NCI-H82 treated with DMSO at 0.1 percent for 48 hours (cell line): Measurements from ENCODE around the gene MYOM1.
"Not testable (repeated sequence)": the region's sequence is repeated elsewhere in the genome, so short reads cannot be mapped to it uniquely, and the experiment has no call there.

Experiments used
- DNase-seq: peaks from one replicate; lab custom pipeline; 2025; ENCODE audit not compliant: unreplicated experiment; lab: John Stamatoyannopoulos, UW

The MYOM1 gene

DNA sequence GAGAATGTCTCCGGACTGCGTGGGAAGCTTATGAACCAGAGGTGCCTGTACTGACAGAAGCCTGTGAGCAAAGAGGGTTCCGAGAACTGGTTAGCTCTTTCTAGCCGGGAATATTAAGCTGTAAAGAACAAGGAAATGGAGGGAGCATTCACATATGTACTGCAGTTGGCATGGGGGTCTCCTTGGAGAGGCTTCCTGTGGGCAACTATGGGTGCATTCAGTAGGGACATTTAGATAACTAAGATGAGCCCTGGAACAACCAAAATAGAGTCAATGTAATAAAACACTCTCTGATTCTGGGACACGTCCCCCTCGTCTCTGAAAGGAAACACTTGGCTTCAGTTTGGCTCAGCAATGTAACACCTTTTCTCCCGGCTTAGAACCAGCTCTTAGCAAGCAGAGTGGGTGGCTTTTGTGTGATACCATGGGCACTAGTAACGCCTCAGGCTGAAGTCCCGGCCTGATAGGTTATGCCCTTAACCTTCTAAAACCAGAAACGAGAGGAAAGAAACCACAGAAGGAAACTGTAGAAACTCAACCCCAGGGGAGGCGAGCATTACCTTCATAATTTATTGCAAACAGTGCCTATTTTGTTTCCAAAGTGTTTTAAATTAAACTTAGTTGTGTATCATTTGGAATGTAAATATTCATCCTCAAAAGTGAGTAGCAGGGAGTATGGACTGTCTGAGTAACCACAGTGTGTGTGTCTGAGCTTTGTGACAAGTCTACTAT lies 158.0 kb downstream of the MYOM1 start:
- DNase-seq = no peak

DNA sequence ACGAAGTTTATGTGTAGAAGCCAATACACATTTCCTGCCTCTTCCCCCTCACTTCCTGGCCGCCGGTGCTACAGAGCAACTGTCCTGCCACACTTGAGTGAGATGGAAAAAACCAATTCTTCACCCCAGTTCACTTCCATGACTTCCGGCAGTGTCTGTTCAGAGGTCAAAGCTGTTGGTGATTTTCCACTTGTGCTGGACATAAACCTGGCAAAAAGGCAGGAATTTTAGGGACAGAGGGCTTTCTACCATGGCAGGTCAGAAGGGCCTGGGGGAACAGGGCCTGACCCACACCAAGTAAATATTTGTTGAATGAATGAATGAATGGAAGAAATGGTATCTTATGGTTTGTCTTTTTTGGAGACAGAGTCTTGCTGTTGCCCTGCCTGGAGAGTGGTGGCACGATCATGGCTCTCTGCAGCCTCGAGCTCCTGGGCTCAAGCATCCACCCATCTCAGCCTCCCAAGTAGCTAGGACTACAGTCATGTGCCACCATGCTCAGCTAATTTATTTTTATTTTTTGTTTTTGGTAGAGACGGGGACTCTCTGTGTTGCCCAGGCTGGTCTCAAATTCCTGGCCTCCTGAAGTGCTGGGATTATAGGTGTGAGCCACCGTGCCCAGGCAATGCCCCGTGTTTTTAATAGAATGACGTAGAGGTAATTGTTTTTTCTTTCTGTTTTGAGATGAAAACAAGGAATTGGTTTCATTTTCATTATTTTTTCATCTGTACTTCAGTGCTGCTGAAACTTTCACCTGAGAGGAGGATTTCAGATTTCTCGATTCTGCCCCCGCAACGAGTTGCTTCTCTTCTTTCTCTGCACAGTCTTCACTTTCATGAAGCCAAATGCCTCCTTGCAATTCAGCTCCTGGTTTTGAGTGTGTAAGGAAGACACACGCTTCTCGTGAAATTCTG lies 158.8 kb downstream of the MYOM1 start:
- no peak for DNase-seq

DNA sequence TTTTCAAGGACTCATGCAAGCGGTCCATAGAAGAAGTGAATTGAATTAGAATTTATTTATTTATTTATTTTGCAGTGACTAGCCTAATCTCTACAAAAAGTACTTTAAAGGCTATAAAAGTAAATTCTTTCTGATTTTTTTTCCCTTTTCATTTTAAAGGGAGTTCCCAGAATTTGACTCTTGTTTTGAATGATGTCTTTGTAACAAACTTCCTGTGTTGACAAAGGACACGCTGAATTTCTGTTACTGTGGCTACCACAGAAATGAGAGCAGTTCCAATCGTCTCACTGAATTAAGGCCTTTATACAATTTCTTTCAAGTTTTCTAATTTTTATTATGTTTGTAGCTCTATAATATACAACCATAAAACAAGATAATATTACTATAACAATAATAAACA lies 160.5 kb downstream of the MYOM1 start:
- DNase-seq = no peak

DNA sequence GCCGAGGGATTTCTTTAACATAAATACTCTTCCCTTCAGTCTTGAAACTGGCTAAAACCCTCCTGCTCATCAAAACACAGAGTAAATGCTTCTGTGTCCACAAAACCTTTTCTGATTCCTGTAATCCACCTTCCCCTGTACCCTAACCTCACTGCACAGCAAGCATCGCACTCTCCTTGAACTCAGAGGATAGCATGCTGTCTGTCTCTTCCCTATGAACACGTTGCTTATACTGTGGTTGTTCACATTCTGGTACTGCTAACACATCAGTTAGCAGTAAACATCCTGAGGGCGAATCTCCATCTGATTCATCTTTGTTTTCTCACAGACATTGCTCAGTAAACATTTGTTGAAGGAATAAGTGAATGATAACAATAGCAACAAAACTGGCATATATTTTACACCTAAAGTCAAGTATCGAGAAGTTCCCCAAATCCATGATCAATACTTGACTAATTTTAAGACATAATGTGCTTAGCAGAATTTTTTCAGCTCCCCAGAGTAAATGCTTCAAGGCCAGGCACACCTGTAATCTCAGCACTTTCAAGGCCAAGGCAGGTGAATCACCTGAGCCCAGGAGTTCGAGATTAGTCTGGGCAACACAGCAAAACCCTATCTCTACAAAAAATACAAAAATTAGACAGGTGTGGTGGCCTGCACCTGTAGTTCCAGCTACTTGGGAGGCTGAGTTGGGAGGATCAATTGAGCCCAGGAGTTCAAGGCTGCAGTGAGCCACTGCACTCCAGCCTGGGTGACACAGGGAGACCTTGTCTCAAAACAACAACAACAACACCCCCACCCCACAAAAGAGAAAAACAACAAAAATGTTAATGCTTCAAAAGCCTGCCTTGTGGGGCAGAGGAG lies 161.2 kb downstream of the MYOM1 start:
- DNase-seq = no peak

DNA sequence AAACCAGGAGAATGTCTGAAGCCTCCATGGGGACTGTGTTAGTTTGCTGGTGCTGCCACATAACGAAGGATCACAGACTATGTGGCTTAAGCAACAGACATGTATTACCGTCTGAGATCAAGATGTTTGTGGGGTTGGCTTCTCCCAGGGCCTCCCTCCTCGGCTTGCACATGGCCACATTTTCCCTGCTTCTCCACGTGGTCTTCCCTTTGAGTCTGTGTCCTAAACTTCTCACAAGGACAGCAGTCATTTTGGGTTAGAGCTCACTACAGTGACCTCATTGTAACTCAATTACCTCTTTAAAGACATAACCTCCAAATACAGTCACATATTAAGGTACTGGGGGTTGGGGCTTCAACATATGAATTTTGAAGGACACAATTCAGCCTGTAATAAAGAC lies 162.2 kb downstream of the MYOM1 start:
- DNase-seq = no peak

DNA sequence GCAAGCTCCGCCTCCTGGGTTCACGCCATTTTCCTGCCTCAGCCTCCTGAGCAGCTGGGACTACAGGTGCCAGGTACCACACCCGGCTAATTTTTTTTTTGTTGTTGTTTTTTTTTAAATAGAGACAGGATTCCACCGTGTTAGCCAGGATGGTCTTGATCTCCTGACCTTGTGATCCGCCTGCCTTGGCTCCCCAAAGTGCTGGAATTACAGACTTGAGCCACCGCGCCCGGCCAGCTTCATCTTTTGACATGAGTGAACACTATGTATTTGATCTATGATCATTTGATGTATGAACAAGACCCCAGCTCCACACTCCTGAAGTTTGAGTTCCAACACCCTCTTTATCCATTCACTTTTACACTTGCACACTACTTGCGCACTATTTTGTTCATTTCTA lies 163.5 kb downstream of the MYOM1 start:
- no peak for DNase-seq

DNA sequence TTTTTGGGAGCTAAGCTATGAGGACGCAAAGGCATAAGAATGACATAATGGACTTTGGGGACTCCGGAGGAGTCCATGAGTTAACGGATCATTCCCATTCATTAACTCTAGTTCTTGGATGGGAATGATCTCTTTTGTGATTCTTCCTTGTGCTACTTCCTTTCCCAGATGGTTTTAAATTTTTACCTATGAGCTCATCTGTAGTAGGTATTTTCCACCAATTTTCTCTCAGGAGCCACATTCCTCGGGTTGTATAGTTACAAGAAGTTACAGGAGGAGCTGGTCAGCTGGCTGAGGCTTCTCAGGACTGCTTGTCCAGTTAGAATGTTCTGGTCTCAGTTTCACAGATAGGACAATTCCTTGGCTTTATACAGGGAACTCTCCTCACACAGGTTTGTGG lies 164.0 kb downstream of the MYOM1 start:
- DNase-seq = no peak

DNA sequence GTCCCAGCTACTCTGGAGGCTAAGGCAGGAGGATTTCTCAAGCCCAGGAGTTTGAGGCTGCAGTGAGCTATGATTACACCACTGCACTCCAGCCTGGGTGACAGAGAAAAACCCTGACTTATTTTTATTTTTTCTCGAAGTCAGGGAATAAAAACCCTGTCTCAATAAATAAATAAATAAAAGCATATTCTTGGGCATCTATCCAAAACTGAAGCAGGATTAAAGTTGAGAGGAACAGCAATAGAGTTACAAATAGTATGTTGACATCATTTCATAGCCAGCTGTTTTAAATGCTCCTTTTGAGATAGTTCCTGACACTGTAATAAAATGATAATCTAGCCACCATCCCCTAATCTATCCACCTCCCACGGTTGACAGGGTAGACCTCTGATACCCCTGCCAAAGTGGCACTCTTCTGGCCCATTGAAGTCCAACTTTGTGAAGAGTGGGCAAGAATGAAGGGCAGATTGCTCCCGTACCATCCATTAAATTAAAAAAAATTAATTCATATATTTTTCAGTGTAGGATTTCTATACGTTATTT lies 164.5 kb downstream of the MYOM1 start:
- DNase-seq = no peak

DNA sequence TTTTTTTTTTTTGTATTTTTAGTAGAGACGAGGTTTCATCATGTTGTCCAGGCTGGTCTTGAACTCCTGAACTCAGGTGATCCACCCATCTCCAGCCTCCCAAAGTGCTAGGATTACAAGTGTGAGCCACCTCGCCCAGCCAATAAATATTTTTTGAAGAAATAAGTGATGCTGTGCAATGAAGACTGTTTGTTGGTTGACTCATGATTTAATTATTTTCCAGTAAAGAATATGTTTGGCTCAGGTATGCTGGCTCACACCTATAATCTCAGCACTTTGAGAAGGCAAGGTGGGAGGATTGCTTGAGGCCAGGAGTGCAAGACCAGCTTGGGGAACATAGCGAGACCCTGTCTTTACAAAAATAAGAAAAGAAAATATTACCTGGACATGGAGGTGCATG lies 165.0 kb downstream of the MYOM1 start:
- DNase-seq = no peak

DNA sequence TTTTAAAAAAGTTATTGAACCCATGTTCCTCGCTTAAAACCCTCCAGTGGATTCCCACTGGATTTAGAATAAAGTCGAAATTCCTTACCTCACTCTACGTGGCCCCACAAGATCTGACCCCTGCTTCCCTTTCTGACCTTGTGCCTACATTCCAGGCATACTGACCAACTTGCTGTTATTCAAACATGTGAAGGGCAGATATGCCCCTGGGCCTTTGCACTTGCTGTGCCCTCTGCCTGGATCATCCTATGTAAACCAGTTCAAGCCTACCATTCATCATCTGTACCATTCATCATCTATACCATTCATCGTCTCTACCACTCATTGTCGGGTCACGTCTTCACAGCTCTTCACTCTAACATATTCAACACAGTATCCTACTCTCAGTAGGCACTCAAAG lies 165.6 kb downstream of the MYOM1 start:
- DNase-seq = no peak

DNA sequence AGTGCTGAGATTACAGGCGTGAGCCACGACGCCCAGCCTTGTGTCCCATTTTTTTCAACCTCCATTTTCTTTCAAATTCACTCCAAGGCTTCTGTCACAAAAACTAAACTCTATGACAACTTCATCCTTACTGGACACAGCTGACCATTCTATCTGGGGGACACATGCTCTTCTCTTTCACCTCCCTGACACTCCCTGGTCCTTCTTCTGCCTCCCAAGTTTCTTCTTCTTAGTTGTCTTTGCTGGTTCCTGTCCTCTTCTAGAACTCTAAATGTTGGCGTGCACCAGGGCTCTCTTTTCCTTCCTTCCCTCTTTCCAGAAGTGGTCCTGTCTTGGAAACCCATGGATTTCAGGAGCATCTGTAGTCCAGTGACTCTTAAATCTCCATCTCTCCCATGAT lies 166.7 kb downstream of the MYOM1 start:
- DNase-seq = no peak

DNA sequence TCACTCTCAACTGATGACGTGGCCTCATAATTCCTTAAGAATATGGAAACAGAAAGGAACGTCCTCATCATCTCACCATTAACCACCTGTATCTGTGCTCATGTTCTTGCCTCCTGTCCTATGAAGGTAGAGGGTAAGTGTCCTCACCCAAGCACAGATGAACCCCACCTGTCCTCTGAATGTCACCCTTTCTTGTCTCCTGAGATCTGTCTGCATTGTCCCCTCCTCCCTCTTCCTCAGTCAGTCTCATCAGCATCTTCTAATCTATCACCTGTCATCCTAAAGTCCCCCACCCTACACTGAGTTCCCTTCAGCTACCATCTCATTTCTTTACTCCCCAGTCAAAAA lies 167.4 kb downstream of the MYOM1 start:
- DNase-seq = no peak

DNA sequence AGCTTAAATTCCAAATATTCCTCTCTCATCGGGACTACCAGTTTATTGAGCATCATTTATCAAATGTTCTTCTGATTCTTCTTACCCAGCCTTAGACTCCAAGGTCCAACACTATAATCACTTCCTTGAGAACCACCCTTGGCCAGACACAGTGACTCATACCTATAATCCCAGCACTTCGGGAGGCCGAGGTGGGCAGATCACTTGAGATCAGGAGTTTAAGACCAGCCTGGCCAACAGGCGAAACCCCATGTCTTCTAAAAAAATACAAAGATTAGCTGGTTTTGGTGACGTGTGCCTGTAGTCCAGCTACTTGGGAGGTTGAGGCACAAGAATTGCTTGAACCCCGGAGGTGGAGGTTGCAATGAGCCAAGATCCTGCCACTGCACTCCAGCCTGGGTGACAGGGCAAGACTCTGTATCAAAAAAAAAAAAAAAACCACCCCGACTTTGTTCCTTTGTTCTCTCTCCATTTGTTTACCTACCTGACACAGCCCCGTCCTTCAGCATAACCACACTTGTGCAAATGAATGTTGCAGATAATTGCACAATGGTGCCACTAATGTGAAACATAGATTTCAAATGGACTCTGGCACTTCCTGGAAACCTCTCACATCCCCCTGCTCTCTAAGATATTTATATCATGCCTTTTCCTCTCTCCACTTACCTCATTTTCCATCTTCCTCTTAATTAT lies 167.9 kb downstream of the MYOM1 start:
- DNase-seq = no peak

DNA sequence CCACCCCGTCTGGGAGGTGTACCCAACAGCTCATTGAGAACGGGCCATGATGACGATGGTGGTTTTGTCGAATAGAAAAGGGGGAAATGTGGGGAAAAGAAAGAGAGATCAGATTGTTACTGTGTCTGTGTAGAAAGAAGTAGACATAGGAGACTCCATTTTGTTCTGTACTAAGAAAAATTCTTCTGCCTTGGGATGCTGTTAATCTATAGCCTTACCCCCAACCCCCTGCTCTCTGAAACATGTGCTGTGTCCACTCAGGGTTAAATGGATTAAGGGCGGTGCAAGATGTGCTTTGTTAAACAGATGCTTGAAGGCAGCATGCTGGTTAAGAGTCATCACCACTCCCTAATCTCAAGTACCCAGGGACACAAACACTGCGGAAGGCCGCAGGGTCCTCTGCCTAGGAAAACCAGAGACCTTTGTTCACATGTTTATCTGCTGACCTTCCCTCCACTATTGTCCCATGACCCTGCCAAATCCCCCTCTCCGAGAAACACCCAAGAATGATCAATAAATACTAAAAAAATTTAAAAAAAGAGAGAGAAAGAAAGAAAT lies 169.8 kb downstream of the MYOM1 start:
- not testable (repeated sequence) for DNase-seq

DNA sequence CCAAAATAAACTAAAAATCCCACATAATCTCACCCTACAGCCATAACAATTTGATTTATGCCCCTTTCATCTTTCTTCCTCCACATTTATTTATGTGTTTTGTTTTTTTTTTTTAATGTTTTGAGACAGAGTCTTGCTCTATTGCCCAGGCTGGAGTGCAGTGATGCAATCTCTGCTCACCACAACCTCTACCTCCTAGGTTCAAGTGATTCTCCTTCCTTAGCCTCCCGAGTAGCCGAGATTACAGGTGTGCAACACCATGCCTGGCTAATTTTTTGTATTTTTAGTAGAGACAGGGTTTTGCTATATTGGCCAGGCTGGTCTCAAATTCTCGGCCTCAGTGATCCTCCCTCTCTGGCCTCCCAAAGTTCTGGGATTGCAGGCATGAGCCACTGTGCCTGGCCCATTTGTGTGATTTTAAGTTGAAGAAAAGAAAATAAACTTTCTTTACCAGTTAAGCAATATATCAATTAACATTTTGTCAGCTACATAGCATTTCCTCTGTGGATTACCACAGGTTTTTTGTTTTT lies 170.9 kb downstream of the MYOM1 start:
- DNase-seq = no peak

DNA sequence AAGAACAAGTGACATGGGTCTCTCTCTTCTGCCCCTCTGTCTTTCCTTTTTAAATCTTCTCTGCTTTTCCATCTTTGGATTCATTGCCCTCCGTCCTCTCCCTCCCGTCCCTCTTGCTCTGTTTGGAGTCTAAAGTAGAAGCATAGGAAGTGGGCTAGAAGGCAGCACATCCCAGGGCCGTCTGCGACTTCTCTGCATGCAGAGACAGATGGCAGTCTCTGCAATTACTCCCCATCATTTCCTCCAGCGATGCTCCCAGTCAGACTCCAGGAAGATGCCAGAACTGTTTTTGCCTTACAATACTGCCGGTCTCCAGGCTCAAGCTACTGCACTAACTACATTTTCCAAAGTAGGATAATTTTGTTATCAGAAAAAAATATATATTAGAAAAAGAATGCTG lies 171.6 kb downstream of the MYOM1 start:
- peak; percentile 61 for DNase-seq

DNA sequence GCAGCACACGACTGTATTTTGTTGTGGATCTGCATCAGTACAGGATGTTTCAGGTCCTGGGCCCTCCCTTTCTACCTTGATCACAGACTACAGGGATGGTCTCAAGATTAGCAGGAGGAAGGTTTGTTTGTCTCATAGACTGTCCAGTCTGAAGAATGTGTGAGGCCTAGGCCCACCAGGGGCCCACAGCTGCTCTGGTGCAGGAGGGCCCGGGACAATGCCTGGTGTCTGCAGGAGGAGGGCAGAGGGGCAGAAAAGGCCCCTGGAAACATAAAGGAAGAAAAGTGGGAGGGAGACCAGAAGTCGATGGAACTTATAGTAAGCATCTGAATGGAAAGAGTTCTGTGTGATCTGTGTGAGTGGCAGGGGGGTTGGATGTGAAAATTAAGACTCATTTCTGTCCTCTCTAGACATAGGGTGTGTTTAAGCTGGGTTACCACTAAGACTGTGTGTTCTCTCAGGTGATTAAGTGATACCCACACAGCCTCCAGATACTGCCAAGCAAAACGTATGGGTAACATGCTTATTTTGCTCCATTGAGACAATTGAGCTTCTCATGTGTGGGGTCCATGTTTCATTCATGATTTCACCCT lies 173.5 kb downstream of the MYOM1 start:
- DNase-seq = no peak

DNA sequence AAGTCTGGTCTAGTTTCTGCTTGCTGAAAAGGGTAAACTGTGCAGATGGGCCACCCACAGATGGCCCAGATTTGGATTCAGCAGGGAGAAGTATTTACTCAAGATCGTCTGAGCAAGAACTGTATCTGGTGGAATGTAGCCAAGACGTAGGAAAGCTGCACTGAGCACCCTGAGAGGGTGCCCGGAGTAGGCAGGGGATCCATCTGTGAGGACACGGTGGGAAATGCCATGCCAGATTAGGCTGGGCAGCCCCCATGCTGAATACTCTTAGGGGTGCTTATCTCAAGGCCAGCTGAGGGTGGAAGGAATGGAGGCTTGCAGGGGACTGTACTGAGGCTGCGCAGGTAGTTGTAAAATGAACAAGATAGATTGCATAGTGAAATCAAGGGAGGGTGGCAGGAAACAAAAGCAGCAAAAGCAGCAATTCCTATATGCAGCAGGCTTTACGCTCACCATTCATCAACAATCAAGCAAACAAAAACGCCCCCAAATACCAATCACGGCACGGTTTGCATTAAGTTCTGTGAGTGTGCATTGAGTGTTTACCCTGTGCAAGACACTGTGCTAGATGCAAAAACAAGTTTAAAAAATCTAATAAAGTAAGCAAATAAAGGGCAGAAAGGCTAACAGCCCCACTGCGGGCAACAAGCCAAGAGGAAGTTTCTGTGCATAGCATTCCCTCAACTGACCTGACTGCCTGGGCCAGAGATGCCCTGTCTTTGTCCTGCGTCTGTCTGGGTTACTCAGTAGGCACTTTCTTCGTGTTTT lies 174.7 kb downstream of the MYOM1 start:
- no peak for DNase-seq

DNA sequence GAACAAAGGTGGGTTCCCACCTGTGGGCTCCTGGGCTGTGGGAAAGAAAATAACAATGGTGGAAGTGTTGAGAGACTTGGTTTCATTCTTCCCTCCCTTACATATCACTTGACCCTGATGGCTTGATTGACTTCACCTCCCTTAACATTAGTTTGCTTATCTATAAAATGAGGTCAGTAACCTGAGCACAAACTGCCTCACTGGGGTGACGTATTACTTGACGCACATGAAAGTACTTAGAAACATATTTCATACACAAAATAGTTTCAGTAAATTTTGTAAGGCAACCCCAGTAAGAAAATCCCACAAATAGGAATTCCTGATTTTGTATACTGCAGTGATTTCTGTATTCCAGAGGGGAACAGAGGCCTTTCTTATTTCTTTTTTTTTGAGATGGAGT lies 177.4 kb downstream of the MYOM1 start:
- DNase-seq = no peak
